GM19023 (cell line): Measurements from ENCODE around the gene CUEDC1.
"Not testable (repeated sequence)": the region's sequence is repeated elsewhere in the genome, so short reads cannot be mapped to it uniquely, and the experiment has no call there.

Experiments
- ATAC-seq: cut with Tn5 transposase; IDR thresholded peaks from one replicate; pipeline ENCODE4 v1.9.1; 2021; ENCODE audit warnings: mild to moderate bottlenecking, moderate library complexity; ENCODE audit not compliant: unreplicated experiment

Gene CUEDC1

GRCh38 chr17:57985675-57985974, 30.4 kb upstream of the CUEDC1 start:
- no peak for ATAC-seq

DNA sequence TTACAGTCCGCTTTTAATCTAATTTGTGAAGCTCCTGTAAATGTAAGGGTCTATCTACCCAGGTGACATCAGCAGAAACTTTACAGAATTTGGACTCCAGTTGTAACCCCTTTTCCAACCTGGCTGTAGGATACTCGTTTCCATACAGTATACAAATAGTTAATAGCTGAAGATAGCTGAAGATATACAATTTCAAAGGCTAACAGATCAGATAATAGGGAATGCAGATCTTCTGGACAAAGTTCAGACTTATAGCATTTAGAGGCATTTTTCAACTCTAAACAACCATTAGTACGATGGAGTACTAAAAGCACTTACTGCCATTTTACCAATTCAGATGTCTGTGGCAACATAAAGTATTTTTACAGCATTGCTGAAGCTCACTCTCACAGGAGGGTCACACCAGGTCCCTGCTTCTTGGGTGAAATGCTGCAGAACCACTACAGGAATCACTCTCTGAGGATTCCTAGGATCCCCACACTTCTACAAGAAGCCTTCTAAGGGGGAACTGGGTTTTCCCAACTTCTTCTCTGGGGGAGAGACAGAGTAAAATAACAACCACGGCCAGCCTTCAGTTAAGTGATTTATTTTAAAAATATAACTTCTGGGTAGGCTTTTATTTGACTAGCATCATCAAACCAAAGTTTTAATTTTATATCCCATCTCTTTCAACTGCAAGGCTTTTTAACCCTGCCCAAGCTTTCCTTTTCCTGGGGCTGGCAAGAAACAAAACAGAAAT, 29.9 kb upstream of the CUEDC1 start:
- no peak for ATAC-seq

GRCh38 chr17:57984261-57984890, 29.2 kb upstream of the CUEDC1 start:
- no peak for ATAC-seq

GRCh38 chr17:57983446-57983845, 28.2 kb upstream of the CUEDC1 start:
- no peak for ATAC-seq

DNA sequence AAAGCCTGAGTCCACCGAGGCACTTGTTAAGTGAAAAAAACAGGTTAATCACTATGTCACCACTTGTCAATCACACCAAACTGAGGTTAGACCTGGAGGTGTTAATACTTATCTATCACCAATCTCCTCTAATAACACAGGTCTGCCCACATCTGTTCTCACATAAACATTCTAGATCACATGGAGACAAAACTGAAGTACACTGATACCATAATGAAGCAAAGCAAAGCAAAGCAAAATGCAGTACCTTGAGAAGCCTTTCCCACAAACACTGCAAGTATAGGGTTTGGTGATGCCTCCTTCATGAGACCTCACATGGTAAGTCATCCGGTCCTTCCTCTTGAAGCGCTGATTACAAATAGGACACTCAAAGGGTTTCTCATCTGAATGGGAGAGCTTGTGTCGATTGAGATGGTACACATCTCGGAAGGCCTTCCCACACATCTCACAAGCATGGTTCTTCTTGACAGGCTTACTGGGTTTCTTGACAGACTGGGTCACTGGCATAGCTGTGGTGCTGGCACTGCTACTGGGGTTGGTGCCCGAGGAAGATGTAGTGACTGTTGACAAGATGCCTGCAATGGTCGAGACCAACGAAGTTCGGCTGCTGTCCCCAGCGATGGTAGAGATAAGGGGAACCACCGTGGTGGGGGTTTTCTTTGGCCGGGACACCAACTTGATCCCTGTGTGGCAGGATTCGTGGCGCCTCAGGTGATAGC, 27.4 kb upstream of the CUEDC1 start:
- ATAC-seq = no peak

DNA sequence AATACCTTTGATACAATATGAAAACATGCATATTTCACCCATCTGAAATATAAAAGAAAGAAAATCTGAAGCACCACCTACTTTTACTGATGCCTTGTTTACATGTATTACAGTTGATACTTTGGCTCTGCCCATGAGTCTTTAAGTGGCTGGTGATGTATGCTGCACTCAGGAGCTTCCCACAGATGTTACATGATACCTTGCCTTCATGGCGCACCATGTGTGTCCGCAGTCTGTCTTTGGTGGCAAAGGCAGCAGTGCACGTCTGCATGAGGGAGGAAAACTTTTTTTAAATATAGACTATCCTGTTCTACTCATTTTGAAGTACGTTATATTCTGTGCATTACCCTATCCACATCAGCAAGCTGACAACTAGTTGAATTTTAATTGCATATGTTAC, 25.3 kb upstream of the CUEDC1 start:
- ATAC-seq = no peak

- ATAC-seq = no peak
These were observed 23.9 kb upstream of the CUEDC1 start for GRCh38 chr17:57979076-57979475.

GRCh38 chr17:57976594-57976993, 21.4 kb upstream of the CUEDC1 start:
- no peak for ATAC-seq

DNA sequence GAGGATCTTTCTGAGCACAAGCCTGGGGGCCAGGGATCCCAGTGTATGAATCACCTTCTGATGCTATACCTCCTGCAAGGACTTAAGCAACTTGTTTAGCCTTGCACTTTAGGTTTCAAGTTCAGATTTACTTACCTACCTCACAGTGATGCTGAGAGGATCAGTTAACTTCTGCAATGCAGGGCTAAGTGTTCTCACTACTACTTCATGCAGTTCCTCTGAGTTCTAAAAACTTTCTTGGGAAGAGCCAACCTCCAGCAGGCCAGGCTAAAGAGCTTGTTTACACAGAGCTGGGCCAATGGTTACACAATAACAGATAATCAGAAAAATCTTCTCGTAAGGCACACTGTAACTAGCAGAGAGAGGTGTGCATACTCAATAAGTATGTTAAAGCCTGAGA, 19.8 kb upstream of the CUEDC1 start:
- no peak for ATAC-seq

GRCh38 chr17:57974053-57974824, 19.0 kb upstream of the CUEDC1 start:
- ATAC-seq = not testable (repeated sequence)

DNA sequence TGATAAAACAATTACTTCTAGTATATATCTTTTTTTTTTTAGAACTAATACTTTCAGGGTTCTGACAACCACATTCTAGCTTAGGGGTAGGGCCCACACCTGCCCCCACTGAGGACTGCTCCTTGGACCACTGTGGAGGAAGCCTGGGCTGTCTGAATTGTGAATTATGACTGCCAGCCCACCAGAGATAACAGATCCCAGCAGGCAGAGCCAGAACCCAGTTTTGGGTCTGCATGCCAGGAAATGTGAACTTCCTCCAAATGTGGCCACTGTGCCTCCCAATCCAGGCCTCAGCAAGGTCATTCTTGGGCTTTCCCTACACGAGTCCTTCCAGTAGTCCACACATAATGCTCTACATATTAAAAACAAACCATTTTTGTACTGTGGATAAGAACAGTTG, 16.9 kb upstream of the CUEDC1 start:
- ATAC-seq = no peak

DNA sequence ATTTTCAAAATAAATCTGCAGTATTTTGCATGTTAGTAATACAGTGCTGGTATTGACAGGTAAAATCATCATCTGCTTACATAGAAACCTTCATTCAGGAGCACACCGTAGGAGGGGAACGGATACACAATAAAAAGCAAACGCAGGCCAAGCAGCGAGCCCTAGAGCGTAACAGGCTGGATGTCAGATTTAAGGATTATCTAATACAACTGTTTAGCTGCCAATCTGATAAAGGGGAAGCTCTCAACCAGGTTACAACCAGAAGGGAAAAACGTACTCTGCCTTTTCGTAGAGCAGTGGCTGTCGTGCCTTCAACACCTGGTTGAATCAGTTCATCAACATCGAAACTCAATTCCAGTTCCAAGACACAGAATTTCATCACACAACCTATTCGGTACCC, 16.4 kb upstream of the CUEDC1 start:
- no peak for ATAC-seq

DNA sequence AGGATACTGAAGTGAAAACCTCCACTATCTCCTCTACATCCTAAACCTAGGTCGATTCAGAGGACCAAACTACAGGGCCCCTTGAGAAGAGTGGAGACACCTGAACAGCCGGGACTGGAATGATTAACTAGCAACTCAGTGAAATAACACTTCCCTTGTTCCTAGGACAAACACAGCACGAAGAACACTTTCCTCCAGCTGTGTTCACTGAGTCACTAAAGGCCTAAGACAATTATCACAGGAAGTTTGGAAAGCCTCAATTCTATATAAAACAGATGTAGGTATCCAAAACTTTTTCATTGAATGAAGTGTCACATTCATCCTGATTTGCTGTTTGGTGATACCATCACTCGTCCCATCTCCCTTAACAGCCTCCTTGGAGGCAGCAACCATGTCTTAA, 15.5 kb upstream of the CUEDC1 start:
- no peak for ATAC-seq

GRCh38 chr17:57968456-57968855, 13.2 kb upstream of the CUEDC1 start:
- ATAC-seq = no peak

- ATAC-seq = no peak
These were observed 11.7 kb upstream of the CUEDC1 start for GRCh38 chr17:57966875-57967274.

DNA sequence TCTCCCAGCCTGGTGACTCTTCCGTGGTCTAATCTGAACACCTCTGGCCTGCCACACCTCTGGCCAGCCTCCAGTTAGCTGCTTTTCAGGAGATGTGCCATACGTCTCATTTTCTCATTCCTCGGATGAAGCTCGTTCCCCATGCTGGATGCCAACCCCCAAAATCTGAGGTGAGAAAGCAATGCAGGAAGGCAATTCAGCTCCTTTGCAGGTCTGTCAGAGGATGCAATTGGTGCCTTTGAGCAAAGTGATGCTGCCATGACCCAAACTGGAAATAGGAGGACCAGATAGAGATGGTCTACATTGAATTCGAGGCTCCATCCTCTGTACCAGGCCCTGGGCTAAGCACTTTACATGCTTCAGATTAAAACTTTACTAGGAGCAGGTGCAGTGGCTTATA, 11.0 kb upstream of the CUEDC1 start:
- ATAC-seq = no peak

DNA sequence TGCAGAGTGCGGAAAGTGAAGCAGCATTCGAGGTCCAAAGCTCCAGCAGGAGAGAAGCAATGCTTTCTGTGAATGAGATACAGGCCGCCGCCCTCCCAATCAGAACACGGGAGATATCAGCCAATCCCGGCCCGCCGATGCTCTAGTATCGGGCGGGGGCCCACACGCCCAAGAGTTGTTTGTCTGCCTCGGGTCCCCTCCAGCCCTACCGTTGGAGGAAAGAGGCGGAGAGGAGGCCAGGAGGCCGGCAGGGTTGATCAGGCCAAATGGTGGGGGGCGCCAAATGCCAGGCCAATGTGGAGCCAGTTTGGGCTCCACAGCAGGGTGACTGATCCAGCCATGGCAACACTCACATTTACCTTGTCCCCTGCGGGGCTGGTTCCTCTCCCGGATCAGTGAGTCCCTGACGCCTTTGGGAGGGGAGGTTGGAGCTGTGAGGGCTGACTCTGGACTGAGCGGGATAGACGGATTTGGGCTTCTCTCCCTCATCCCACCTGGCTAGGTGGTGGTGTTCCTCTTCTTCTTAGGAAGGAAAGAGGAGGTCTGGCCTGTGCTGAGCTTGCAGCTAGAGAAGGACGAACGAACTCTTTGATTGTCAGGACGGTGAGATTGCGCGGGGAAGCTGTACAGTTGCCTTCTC, 10.4 kb upstream of the CUEDC1 start:
- ATAC-seq = no peak

- no peak for ATAC-seq
These were observed 7.9 kb upstream of the CUEDC1 start for GRCh38 chr17:57963149-57963511.

DNA sequence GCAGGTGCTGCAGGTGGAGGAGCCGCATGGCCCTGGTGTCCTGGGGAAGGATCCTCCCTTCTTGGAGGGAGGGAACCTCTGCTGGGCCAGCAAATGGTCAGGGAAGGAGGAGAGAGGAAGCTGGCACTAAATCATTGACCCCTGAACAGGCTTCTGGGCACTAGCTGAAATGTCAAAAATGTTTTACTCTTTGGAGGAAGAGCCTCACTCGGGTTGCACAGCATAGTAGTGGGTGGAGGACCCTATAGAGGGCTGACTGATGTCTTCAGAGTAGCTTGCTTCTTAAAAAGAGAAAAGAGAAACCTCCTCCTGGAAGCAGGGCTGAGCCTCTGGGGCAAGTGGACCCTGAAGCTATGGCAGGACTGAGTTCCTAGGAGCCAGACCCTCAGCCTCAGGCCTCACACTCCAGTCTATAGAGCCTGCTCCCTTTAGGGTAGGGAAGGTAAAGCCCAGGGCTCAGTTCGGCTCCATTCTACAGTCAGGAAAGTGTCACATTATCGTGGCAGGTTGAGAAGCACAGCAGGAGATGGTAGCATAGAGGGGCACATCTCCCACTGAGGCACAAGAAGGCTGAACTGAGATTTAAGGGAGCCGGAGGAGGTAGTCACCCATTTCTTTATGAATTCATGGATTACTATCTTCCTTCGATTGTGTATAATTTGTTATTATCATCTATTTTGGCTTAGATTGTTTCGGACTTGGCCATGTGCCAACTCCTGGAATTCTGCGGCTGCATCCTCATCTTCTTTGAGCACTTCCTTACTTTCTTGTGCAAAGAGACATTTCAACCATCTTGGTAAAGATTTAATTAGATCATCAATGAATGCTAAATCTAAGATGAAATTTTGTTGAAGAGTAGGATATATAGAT, 7.3 kb upstream of the CUEDC1 start:
- ATAC-seq = no peak

DNA sequence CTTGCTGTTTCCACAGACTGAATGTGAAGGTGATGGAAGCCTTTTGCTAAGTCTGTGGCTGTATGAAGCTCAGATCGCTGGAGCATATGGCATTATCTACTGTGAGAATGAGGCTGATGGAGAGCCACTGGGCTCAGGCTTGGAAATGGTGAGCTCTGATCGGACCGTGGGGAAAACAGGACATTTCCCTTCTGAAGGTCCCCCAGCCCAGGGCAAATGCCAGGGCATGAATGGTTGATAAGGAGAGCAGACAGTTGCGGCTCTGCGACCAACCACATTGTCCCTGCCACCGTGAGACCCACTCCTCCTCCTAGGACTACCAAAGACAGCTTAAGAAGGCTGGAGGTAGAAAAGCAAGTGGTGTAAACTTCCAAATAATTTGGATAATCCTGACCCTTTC, 4.7 kb upstream of the CUEDC1 start:
- no peak for ATAC-seq
